Omental fat pad (tissue), 4 donors: ENCODE data around the gene RPP40. TPM values are rescaled to one million over a fixed set of nuclear protein-coding genes. Genes with fewer than 3 reads are reported as not detected.

ENCODE experiments used
- ATAC-seq: fragments of 150-250 bp; one replicate; pipeline ENCODE4 v1.9.1; 2016; ENCODE audit warnings: mild to moderate bottlenecking, moderate library complexity; ENCODE audit not compliant: low FRiP score
- DNase-seq: peaks from one replicate; pipeline ENCODE4 v3.0.0-alpha.2; 2019; ENCODE audit warnings: low spot score
- total RNA-seq, 4 donors: library from RNA; depleted of rRNA; stranded (reverse); fragments of >200 nt; gene quantifications; one replicate each; pipeline ENCODE4 v1.1.0, GENCODE V29; 2016
- TF ChIP-seq, protein P1 (sequence below), 3 donors: fragments of 450-650 bp; IDR thresholded peaks; one replicate each; pipeline ENCODE4 v1.5.1; 2016 to 2017; ENCODE audit warnings: antibody characterized with exemption in 3 of 3, mild to moderate bottlenecking in 3 of 3, moderate library complexity in 2 of 3

Gene RPP40
- total RNA-seq, 4 donors from 2014 or later, result 6.0 to 22.5 (median 10.1) TPM

DNA sequence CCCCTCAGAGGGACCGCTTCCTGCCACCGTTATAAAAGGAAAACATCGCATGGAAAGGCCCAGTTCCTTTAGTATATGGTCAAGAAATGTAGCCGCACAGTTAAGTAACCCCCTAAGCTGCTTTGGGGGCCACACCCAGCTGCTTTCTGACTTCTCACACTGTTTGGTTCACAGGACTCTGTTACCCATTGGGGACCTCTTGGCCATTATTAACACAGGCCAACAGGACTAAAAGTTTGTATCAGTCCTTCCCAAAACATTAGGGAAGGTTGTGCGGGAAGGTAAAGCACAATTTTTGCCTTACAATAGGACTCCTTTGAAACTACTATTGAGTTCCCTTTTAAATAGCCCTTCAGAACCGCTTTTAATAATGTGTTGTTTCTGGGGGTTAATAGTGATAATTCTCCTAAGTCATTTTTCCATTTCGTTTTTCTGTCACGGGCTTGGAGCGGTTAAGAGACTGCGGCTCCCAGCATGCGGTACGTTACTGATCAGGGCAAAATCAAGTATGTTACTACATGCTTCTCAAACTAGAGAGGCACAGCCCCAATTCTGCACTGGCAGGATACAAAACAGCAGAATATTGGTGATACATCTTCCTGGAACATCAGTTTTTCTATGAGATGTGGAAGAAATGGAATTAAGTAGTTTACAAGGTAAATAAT is 668 bp upstream of the RPP40 start:
- TF ChIP-seq, protein P1, sequence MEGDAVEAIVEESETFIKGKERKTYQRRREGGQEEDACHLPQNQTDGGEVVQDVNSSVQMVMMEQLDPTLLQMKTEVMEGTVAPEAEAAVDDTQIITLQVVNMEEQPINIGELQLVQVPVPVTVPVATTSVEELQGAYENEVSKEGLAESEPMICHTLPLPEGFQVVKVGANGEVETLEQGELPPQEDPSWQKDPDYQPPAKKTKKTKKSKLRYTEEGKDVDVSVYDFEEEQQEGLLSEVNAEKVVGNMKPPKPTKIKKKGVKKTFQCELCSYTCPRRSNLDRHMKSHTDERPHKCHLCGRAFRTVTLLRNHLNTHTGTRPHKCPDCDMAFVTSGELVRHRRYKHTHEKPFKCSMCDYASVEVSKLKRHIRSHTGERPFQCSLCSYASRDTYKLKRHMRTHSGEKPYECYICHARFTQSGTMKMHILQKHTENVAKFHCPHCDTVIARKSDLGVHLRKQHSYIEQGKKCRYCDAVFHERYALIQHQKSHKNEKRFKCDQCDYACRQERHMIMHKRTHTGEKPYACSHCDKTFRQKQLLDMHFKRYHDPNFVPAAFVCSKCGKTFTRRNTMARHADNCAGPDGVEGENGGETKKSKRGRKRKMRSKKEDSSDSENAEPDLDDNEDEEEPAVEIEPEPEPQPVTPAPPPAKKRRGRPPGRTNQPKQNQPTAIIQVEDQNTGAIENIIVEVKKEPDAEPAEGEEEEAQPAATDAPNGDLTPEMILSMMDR (IDR thresholded peaks at IDR 0.05), result no peak
- DNase-seq, result no peak
- no peak for ATAC-seq

DNA sequence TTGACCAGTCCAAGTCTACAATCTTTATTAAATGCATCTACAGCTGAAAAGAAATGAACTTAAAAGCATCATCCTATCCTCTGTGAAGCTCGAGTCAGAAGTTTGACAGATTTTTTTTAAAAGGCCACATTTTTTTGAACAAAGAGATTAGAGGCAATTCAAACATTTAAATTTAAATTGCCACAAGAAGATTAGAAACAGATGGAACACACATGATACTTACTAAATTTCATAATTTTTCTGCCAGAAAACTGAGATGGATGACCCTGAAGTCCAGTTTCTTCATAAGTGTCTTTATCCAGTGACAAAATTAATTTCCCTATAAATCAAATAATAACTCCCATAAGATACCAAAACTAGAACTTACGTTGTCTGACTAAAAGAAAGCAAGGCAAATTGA is 4.3 kb downstream of the RPP40 start:
- TF ChIP-seq, protein P1 (IDR thresholded peaks at IDR 0.05), result no peak
- ATAC-seq (no peak), DNase-seq (no peak)

DNA sequence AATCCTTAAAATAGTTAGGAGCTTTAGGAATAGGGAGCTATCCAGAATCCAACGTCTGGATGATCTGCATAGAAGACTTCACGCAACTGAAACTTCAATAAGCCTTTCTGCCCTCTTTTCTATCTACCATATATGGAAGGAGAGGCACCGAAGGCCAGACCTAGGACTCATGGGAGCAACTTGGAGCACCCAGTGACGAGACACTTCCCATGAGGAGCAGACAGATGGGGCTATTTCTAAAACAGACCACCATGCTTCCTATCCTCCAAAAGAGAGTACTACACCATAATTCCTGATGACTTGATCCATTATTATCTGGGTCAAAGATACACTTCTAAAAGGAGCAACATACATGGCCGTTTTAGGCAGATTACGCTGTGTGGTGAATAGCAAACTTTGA is 6.0 kb downstream of the RPP40 start:
- no peak for DNase-seq
- no peak for ATAC-seq

DNA sequence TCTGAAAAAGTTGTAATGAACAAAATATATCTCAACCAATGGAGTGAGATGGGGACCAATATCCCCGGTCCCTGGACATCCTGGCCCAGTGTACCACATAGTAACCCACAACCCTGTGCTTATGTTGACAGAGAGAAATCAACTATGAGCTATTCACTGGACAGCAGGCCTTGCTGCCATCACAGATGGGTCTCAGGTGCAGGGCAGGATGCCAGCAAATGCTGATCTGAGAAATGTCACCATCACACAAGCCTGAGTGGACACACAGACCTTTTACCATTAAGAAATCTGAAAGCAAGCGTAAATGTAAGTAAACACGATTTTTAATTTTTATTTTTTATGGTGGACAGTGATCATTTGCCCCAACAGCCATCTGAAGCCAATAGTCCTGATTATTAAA is 9.1 kb downstream of the RPP40 start:
- no peak for DNase-seq
- ATAC-seq, result no peak
- TF ChIP-seq, protein P1 (IDR thresholded peaks at IDR 0.05), result no peak

More for the DNA sequence above, 6.0 kb downstream of the RPP40 start:
- TF ChIP-seq, protein P1 (IDR thresholded peaks at IDR 0.05), result no peak

DNA sequence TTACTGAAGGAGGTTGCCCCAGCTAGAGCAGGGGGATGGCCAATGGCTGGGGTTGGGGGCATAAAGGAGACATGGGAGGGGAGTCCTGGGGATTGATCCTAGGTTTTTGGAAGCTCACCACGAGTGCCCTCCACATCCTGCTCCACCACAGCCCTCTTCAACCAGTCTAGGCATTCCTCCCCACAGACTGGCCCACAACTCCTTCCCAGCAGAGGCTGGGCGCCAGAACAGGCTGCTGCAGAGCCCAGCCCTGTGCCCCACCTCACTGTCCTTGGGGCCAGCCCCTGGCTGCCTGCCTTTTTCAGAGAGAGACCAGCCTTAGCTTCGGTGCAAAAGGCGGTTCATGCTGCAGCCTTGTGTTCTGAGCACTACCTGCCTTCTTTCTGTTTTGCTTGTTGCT is 16.4 kb downstream of the RPP40 start:
- ATAC-seq (no peak), DNase-seq (no peak)
- TF ChIP-seq, protein P1 (IDR thresholded peaks at IDR 0.05), result no peak

DNA sequence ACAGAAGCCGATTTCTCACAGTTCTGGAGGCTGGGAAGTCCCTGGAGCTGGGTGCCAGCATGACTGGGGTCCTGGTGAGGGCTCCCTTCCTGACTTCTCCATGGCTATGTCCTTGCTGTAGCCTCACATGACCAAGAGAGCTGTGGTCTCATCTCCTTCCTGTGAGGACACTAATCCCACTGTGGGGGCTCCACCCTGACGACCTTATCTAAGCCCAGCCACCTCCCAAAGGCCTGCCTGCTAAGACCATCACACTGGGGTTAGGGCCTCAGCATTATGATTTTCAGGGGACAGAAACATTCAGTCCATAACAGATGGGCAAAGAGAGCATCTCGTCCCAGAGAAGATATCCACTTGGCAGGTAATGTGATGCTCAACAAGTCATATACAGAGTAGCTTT is 16.8 kb downstream of the RPP40 start:
- ATAC-seq (no peak), DNase-seq (no peak)
- TF ChIP-seq, protein P1 (IDR thresholded peaks at IDR 0.05), result no peak

DNA sequence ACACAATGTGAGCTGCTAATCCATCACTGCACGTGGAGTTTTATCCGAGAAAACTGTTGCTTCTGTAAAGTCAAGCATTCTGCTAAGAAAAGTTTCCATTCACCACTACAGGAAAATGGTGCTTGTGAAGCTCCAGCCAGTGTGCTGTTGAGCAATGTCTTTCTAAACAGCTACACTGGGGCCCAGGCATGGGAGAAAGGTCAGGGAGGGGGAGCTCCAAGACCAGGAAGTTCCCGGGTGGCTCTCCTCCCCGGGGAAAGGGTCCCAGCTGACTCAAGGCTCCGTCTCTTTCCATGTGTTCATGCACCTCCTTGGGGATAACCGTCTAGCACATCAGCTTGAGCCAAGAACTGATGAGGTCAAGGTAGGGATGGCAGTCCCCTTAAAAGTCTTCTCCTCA is 20.5 kb downstream of the RPP40 start:
- TF ChIP-seq, protein P1 (IDR thresholded peaks at IDR 0.05), result no peak
- no peak for ATAC-seq
- no peak for DNase-seq
